ENCODE data around the gene TXNIP.

The TXNIP gene

DNA sequence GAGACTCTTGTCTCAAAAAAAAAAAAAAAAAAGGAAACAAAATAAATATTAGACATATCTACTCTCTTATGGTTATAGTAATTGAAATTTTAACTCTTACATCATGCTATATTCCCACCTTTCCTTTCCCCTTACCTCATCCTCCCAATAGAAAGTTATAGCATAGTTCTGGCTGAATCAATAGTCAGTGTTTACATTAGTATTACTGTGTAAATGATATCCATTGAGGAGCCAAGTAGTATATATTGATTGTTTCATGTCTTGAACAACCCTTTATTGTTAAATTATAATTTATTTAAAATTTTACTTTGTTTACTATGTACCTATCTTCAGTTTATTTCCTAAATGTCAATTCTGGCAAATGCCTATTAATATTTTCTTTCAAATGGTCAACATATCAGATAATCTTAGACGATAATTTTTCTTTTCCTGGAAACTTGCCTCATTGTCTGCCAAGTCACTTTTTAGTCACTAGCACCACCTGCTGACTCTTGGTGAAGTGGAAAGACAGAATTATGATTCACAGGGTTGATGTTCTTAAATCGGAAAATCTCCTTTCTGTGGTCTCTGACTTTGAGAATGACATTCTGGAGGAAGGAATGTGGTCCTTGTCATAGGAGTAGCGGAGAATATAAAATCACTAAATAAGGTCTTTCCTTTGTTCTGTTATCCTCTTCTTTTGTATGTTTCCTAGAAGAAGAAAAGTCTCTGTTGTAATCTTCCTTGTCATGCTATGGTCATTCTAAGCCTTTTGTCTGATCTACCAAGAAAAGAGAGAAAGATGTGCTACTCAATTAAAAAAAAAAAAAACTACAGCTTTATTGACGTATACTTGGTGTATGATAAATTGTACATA, 16.6 kb upstream of the TXNIP start:
- peak; percentile 90 for DNase-seq

DNA sequence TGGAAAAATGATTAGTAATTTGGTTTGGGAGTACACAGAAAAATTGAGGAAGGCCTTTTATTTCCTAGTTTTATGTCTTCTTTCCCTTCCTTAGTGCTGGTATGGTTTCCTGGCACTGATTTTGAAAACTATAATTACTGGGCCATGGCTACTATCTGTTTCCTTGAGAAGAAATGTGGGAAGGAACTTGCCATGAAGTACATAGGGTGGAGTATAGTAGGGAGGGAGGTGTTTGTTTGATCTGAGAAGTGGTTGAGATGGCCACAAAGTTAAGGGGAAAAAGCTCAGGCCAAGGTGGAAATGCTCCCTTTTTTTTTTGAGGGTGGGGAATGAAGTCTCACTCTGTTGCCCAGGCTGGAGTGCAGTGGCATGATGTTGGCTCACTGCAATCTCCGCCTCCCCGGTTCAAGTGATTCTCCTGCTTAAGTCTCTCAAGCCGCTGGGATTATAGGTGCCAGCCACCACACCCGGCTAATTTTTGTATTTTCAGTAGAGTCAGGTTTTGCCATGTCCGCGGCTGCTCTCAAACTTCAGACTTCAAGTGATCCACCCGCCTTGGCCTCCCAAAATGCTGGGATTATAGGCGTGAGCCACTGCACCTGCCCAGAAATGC, 13.9 kb upstream of the TXNIP start:
- no peak for DNase-seq

DNA sequence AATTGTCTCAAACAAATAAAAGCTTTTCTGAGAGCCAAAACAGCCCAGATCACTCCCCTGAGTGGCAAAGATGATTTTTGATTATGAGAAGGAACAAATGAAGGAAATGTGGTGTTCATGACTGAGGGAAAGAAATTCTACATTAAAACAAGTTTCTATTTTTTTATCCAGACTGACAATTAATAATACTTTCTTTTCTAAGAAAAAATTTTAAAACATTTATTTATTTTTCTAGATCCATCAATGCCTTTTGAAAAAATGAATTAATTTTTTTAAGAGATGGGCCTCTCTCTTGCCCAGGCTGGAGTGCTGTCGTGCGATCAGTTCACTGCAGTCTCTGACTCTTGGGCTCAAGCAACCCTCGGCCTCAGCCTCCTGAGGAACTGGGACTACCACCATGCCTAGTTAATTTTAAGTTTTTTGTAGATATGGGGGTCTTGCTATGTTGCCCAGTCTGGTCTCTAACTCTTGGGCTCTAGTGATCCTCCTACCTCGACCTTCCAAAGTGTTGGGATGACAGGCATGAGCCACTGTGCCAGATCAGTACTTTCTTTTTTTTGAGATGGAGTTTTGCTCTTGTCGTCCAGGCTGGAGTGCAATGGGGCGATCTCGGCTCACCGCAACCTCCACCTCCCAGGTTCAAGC, 11.2 kb upstream of the TXNIP start:
- no peak for DNase-seq

DNA sequence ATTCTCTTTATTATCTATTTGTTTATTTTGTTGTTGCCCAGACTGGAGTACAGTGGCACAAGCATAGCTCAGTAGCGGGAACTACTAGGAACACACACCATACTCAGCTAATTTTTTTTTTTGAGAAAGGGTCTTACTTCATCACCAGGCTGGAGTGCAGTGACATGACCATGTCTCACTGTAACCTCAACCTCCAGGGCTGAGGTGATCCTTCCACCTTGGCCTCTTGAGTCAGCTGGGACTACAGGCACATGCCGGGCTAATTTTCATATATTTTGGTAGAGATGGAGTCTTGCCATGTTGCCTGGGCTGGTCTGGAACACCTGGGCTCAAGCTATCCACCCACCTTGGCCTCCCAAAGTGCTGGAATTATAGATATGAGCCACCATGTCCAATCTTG, 5.3 kb upstream of the TXNIP start:
- no peak for DNase-seq

DNA sequence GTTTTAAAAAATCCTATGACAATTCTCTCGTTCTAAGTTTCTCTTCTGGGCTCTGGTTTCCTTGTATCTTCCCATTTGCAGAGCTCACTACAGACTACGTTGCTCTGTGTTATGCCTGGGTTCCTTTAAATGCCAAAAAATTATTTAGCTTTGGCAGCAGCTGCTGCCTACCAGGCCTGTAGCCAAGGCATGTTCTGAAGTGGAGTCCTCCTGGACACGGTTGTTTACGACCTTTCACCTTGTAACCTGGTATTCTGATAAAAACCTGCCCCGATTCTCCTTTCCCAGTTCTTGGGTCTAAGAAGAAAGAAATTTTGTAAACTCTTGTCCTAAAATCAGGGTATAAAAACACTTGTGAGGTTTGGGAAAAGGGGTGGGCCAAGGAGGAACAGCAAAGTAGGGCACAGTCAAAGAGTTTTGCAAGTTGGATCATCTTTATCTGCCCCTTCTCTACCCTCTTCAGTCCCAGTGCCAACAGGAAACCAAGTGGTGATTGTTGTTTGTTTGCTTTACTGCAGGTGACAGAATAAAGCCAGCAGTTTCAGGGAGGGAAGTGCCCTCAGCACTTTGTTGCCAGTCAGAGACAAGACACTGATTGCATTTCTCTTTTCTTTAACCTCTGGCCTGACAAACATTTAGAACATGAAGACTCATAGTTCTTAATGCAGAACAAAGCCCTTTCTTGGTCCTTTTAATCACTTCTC, 3.1 kb upstream of the TXNIP start:
- no peak for DNase-seq

DNA sequence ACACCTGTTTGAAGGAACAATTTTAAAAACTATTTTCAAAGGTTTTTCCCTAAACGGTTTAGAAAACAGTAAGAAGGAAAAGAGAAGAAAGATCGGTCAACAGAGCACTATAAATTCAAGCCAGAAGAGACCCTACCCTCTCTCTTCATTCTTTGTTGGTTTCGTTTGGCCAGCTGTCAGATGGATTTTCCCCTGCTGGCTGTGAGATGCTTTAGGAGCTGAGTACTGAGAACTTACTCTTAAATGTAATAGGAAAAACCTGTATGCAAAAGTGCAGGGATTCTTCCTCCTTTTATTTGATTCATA, 1.3 kb upstream of the TXNIP start:
- no peak for DNase-seq

DNA sequence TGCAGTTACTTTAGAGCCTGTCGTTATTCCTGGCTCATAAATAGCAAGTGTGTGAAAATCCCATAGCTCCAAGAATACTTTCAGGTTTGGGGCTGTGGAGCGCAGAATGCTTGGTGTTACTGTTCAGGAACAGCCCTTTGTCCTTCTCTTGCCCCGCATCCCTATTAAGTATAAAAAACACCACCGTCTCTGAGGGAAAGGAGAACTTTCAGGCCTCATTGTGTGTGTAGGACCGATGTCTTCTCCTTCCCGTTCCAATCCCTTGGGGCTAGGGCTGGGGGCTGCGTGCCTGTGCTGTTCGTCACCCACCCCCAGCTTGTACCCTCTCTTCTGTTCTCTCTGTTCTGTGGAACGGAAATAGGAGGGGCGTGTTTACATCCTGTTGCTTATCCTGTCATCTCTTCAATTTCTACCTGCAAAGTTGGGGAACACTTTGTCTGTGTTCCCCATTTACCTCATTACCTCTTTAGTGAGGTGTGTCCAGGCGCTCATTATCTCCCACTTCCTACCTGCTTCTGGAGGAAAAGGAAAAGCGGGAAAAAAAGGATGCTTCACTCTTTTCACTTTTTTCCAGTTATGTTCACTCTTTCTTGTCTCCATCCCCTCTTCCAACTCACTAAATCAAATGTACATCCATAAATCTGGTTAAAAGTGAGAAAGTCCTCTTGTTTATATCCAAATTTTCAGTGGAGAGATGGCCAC, 788 bp upstream of the TXNIP start:
- DNase-seq = peak; percentile 72

DNA sequence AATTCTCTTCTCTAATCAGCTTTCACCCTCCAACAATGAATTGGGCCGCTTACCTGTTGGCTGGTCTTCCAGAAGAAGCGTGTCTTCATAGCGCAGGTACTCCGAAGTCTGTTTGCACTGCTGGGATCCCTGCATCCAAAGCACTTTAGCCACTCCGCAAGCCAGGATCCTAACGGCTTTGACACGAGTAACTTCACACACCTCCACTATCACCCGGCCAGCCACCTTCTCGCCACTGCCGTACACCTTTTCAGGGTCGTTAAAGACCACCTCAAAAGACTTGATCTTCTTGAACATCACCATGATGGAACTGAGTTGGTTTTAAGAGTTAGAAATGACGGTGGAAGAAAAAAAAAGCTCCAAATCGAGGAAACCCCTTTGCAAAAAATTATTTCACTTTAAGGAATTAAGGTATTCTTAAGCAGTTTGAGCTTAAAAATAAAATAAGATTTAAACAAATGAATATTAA, 381 bp downstream of the TXNIP start:
- peak; percentile 48 for DNase-seq

DNA sequence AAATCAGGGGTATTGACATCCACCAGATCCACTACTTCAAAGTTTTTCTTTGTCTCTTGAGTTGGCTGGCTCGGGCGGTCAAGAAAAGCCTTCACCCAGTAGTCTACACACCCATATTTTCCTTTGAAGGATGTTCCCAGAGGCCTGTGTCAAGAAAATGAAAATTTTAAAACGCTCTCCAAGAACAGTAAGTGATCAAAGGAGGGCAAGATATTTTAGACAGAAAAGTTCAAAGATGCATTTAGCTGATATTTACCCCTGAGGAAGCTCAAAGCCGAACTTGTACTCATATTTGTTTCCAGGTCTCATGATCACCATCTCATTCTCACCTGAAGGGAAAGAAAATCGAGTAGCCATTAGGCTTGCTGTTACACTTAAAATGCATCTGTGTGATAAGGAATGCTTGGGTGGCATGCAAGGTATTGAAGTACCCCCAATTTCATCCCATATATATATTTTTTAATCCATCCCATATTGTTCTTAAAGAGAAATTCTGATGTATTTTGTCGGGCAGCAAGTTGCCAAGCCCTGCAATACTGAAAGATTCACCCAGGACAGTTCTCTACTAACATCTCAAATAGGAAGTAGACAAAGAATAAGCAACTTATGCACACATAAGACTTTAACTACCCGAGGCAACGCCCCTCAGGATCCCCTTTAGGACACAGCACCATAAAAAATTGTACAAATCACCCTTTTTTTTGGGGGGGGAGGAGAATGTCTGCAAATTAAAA, 1.1 kb downstream of the TXNIP start:
- DNase-seq = peak; percentile 50

DNA sequence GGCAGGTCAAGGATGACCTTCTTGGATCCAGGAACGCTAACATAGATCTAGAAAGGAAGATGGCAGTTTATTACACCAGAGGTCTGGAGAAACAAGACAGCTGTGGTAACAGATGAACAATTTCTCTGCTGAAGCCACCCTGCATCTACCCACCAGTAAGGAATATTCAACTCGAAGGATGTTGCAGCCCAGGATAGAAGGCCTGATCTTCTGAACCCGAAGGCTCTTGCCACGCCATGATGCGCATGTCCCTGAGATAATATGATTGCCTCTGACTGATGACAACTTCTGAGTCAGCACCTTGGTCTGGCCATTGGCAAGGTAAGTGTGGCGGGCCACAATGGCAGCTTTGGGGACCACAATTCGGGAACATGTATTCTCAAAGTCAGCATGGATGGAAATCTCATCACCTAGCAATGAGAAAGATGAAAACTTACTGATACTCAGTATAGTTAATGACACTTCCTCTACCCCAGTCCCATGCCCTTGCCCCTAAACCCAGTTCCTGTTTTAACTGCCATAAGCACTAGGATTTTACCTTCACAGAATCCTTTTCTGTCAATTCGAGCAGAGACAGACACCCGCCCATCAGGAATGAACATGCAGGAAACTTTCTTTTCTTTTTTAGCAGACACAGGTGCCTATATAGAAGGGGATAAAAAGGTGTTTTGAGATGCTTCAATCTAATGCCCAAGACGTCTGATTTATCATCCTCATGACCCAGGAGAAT, 1.8 kb downstream of the TXNIP start:
- DNase-seq = no peak

DNA sequence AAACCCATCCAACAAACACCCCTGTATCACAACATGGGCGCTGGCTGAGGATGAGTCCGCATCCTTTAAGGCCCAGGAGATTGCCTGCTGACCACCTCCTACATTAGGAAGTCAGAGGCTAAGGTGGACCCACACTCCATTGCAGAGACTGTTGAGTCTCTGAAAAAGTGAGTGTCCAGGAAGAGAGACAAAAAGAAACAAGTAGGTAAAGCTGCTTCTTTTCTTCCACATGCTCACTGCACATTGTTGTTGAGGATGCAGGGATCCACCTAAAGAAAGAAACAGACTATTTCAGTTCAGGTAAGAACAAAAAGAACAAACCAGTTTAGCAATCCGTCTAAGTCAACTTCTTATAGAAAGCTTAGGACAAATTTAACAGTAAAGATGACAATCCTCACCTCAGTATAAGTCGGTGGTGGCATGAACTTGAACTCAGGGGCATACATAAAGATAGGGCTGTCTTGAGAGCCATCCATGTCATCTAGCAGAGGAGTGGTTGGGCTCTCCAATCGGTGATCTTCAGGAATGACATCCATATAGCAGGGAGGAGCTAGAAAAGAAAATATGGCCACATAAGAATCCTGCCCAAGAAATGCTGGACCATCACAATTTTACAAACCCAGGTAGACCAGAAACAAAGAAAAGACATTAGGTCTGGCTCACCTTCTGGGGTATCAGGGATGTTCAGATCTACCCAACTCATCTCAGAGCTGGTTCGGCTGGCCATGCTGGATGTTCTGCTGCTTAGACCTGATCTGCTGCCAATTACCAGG, 2.6 kb downstream of the TXNIP start:
- no peak for DNase-seq

DNA sequence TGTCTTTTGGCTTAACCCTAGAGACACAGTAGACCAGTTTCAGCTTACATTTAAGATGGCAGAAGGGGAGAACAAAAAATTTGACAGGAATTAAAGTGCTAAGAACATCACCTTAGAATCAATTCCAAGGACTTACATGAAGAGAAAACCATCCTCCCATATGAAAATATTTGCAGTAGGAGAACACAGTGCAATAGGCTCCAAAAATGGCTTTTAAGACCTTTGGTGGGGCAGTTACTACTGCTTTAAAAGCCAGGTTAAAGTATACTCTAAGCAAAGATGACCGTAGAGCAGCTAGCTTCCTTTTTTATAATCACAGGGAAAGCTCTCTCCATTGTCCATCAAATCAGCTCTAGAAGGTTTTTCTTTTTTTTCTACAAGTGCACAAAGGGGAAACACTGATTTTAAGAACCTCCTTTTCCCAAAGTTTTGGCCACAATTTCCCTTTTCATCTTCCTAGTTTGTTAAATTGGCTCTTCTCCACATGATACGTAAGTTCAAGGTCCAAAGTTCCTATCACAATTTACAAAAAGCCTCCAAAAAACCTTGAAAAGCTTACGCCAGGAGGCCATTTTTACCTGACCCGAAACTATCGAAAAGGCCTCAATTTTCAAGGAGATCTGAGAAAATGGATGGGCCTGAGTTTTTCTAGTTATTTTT, 3.3 kb downstream of the TXNIP start:
- DNase-seq = no peak

DNA sequence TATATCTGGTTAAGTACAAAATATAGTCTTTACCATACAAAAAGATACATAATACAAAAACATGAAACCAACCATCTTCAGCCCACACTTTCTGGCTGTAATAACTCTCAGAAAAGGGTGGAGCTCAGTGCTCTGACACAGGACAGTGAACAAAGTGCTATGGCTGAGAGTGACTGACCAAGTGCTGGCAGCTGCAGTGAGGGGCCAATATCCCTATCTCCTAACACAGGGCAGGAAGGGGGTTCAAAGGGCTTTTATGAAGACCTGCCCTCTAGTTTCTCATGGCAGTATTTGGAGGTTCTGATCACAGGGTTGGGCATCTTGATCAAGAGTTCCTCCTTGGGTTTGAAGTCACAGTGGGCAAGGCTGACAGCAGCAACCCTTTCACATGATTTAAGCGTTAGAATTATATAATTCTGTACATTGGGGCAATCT, 3.9 kb downstream of the TXNIP start:
- DNase-seq = no peak

DNA sequence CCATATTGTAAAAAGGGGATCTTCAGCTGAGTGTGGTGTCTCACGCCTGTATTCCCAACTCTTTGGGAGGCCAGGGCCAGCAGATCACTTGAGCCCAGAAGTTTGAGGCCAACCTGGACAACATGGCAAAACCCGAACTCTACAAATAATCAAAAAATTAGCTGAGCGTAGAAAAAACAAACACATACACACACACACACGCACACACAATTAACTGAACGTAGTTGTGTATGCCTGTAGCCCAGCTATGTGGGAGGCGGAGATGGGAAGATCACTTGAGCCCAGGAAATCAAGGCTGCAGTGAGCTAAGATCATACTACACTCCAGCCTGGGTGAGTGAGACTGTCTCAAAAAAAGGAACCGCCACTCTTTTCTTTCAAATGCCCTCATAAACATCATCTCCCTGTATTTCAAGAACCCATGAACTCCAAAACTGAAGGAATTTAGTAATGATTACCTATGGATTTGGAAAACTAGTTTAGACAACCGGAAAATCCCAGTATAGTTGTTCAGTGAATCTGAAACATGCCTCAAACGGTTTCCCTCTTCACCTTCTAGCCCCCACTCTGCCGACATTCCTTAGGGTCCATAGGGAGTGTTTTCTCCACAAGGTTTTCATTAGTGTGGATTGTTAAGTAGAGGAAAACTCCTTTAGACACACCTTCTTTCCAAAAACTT, 4.5 kb downstream of the TXNIP start:
- no peak for DNase-seq

DNA sequence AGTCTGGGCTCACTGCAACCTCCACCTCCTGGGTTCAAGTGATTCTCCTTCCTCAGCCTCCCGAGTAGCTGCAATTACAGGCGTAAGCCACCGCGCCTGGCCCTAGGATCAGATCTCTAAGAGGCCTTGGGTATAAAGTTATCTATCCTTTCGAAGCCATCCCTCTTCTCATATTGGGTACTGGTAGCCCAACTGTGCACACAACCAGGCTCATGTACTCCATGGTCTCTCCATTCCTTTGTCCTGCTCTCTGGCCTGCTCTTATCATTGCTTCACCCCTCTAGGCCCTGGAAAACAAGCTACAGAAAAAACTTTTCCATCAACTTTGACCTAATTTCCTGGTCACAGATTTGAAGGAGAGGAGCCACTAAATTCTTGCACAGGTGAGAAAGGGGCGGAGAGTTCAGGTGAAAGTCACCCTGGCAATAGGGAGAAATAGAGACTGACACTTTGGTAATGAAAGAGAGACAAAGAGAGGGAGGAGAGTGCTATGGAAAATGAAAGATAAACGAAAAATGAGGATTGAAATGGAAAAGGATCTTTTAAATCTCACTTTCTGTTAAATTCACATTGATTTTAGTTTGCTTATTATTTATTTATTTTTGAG, 6.0 kb downstream of the TXNIP start:
- no peak for DNase-seq

DNA sequence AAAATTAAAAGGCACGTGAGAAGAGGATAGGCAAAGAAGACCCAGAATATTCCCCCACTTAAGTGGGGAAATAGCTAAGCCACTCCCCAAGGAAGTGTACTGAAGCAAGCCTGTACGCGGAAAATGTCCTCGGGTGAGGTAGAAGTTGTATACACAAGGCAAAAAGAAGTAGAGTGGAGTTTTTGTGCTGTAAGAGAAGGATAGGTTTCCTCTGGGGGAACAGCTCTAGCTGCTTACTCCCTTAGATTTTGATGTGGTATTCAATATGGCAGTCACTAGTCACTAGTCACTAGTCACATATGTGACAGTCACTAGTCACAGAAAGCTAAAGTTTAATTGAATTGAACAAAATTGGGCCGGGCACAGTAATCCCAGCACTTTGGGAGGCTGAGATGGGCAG, 7.6 kb downstream of the TXNIP start:
- DNase-seq = no peak

DNA sequence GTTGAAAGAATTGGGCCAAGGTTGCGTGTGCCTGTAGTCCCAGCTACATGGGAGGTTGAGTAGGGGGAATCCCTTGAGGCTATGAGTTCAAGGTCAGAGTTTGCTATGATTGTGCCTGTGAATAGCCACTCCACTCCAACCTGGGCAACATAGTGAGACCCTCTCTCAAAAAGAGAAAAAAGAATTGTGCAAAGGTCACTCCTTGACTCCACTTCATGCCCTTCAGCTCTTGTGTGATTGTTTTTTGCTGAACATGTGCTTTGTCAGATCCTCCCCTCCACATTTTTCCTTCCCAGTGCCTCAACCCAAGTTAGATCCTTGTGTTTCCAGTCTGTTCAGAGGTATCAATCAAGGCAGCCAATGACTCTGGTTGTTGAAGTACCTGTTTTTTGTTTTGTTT, 8.5 kb downstream of the TXNIP start:
- DNase-seq = no peak

DNA sequence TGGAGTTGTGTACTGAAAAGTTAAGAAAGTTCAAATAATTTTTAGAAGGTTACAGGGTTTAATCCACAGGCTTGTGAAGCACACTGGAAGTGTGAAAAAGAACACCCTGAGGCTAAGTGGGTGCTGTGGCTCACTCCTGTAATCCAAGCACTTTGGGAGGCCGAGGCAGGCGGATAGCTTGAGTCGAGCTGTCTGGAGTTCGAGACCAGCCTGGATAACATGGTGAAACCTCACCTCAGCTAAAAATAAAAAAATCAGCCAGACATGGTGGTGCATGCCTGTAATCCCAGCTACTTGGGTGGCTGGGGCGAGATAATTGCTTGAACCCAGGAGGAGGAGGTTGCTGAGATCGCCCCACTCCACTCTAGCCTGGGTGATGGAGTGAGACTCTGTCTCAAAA, 9.8 kb downstream of the TXNIP start:
- no peak for DNase-seq

Data from hematopoietic multipotent progenitor cell treated with erythropoietin and hydrocortisone succinate and interleukin-3 and kit ligand, for 6 days (in vitro differentiated cells).